H9 (cell line): Measurements from ENCODE around the gene ENO1. TPM values are rescaled to one million over a fixed set of nuclear protein-coding genes. Genes with fewer than 3 reads are reported as not detected.

Source experiments
- DNase-seq: peaks from one replicate; pipeline ENCODE4 v3.0.0-alpha.2; 2017
- H2AFZ ChIP-seq: one replicate; pipeline ENCODE4 v1.6.1; 2013; ENCODE audit warnings: mild to moderate bottlenecking, low read length, control low read depth, moderate library complexity
- H2AK5ac ChIP-seq: 2 replicates; pipeline ENCODE4 v1.6.1; 2013; ENCODE audit warnings: low read length, control low read depth, mixed read lengths; ENCODE audit not compliant: insufficient read length
- H2BK120ac ChIP-seq: one replicate; pipeline ENCODE4 v1.6.1; 2013; ENCODE audit warnings: low read depth, mild to moderate bottlenecking, low read length, control low read depth, inconsistent platforms; ENCODE audit not compliant: poor library complexity, severe bottlenecking
- H2BK12ac ChIP-seq: 2 replicates; pipeline ENCODE4 v1.6.1; 2013; ENCODE audit warnings: low read length, control low read depth, mixed read lengths, low read depth; ENCODE audit not compliant: insufficient read length
- H2BK15ac ChIP-seq: 2 replicates; pipeline ENCODE4 v1.6.1; 2013; ENCODE audit warnings: low read depth, low read length, control low read depth
- H2BK20ac ChIP-seq: one replicate; pipeline ENCODE4 v1.6.1; 2013; ENCODE audit warnings: low read depth, mild to moderate bottlenecking, low read length, control low read depth, inconsistent platforms; ENCODE audit not compliant: poor library complexity, severe bottlenecking
- H2BK5ac ChIP-seq: 2 replicates; pipeline ENCODE4 v1.6.1; 2013; ENCODE audit warnings: low read length, control low read depth, mixed read lengths; ENCODE audit not compliant: insufficient read length
- H3K14ac ChIP-seq: 2 replicates; pipeline ENCODE4 v1.6.1; 2013; ENCODE audit warnings: low read length, control low read depth; ENCODE audit not compliant: insufficient read depth
- H3K18ac ChIP-seq: 2 replicates; pipeline ENCODE4 v1.6.1; 2013; ENCODE audit warnings: low read depth, mild to moderate bottlenecking, mixed read lengths, low read length, control low read depth; ENCODE audit not compliant: insufficient read length
- H3K23ac ChIP-seq: 2 replicates; pipeline ENCODE4 v1.6.1; 2013; ENCODE audit warnings: low read length, control low read depth, mixed read lengths, low read depth; ENCODE audit not compliant: insufficient read length
- H3K23me2 ChIP-seq: 2 replicates; pipeline ENCODE4 v1.6.1; 2013; ENCODE audit warnings: low read depth, mild to moderate bottlenecking, mixed read lengths, low read length, control low read depth; ENCODE audit not compliant: insufficient read length, poor library complexity, severe bottlenecking
- H3K27ac ChIP-seq: 2 replicates; pipeline ENCODE4 v1.5.1; 2013; ENCODE audit warnings: low read length, control low read depth, mixed read lengths, low read depth; ENCODE audit not compliant: insufficient read length
- H3K27me3 ChIP-seq: 2 replicates; pipeline ENCODE4 v1.6.1; 2013; ENCODE audit warnings: low read length, control low read depth, inconsistent platforms; ENCODE audit not compliant: insufficient read depth
- H3K4ac ChIP-seq: 2 replicates; pipeline ENCODE4 v1.6.1; 2013; ENCODE audit warnings: low read depth, mild to moderate bottlenecking, control low read depth, inconsistent platforms, low read length, moderate library complexity
- H3K4me1 ChIP-seq: 2 replicates; pipeline ENCODE4 v1.6.1; 2013; ENCODE audit warnings: low read length, control low read depth, inconsistent platforms; ENCODE audit not compliant: insufficient read depth
- H3K4me2 ChIP-seq: 2 replicates; pipeline ENCODE4 v1.6.1; 2013; ENCODE audit warnings: low read length, control low read depth, mixed read lengths; ENCODE audit not compliant: insufficient read length, insufficient read depth
- H3K56ac ChIP-seq: 2 replicates; pipeline ENCODE4 v1.6.1; 2013; ENCODE audit warnings: low read depth, mild to moderate bottlenecking, mixed read lengths, low read length, control low read depth; ENCODE audit not compliant: insufficient read length
- H3K79me1 ChIP-seq: 2 replicates; pipeline ENCODE4 v1.6.1; 2013; ENCODE audit warnings: low read depth, mild to moderate bottlenecking, moderate library complexity, low read length, control low read depth, inconsistent platforms; ENCODE audit not compliant: insufficient read depth, poor library complexity, severe bottlenecking
- H3K79me2 ChIP-seq: 2 replicates; pipeline ENCODE4 v1.6.1; 2013; ENCODE audit warnings: low read length, control low read depth, inconsistent platforms; ENCODE audit not compliant: insufficient read depth
- H3K9ac ChIP-seq: 2 replicates; pipeline ENCODE4 v1.6.1; 2013; ENCODE audit warnings: low read length, control low read depth, mixed read lengths; ENCODE audit not compliant: insufficient read length; ENCODE audit errors: extremely low read depth
- H3K9me3 ChIP-seq: one replicate; pipeline ENCODE4 v1.6.1; 2013; ENCODE audit warnings: low read depth, low read length, inconsistent platforms; ENCODE audit not compliant: control insufficient read depth
- H3T11ph ChIP-seq: one replicate; pipeline ENCODE4 v1.6.1; 2013; ENCODE audit warnings: mild to moderate bottlenecking, low read length, control low read depth, inconsistent platforms
- H4K20me1 ChIP-seq: one replicate; pipeline ENCODE4 v1.6.1; 2013; ENCODE audit not compliant: control insufficient read depth, insufficient read length, insufficient read depth
- H4K5ac ChIP-seq: 2 replicates; pipeline ENCODE4 v1.6.1; 2013; ENCODE audit warnings: low read depth, mild to moderate bottlenecking, mixed read lengths, low read length, control low read depth; ENCODE audit not compliant: insufficient read length
- H4K8ac ChIP-seq: replicated peaks from 2 replicates; pipeline ENCODE4 v1.6.1; 2013; ENCODE audit warnings: low read length, control low read depth, mixed read lengths, low read depth; ENCODE audit not compliant: insufficient read length
- H4K91ac ChIP-seq: 2 replicates; pipeline ENCODE4 v1.6.1; 2013; ENCODE audit warnings: low read depth, mild to moderate bottlenecking, moderate library complexity, mixed read lengths, low read length, control low read depth; ENCODE audit not compliant: insufficient read length
- H3K27ac Mint-ChIP-seq, 3 experiments: 2 replicates in 2 of 3; 3 replicates in 1 of 3; pipeline ENCODE4 v1.8.0; 2020 to 2021; ENCODE audit warnings: mixed read lengths in 3 of 3, mild to moderate bottlenecking in 1 of 3, moderate library complexity in 1 of 3
- H3K27me3 Mint-ChIP-seq: 2 replicates; pipeline ENCODE4 v1.8.0; 2021; ENCODE audit warnings: low read depth, mild to moderate bottlenecking, moderate library complexity, mixed read lengths
- H3K36me3 Mint-ChIP-seq, 3 experiments: 2 replicates in 2 of 3; 3 replicates in 1 of 3; pipeline ENCODE4 v1.8.0; 2020 to 2021; ENCODE audit warnings: low read depth in 3 of 3, mixed read lengths in 3 of 3; ENCODE audit not compliant: insufficient read depth in 1 of 3
- H3K4me1 Mint-ChIP-seq, 2 experiments: 2 replicates each; pipeline ENCODE4 v1.8.0; 2020; ENCODE audit warnings: mixed read lengths in 2 of 2
- H3K4me3 Mint-ChIP-seq, 2 experiments: 2 replicates in 1 of 2; 3 replicates in 1 of 2; pipeline ENCODE4 v1.8.0; 2020 to 2021; ENCODE audit warnings: mild to moderate bottlenecking in 2 of 2, mixed read lengths in 2 of 2, moderate library complexity in 1 of 2
- H3K9me3 Mint-ChIP-seq, 2 experiments: 2 replicates in 1 of 2; 3 replicates in 1 of 2; pipeline ENCODE4 v1.8.0; 2020; ENCODE audit warnings: mild to moderate bottlenecking in 2 of 2, mixed read lengths in 2 of 2, moderate library complexity in 1 of 2
- CTCF ChIP-seq: fragments of 200-600 bp; sonication (generic); conservative IDR thresholded peaks from 3 replicates; pipeline ENCODE4 v1.8.0; 2021; ENCODE audit warnings: antibody characterized with exemption, mild to moderate bottlenecking
- WGBS: extraction: QIAGEN DNeasy Blood & Tissue Kit; methylation state at CpG from one replicate; pipeline ENCODE4 v1.1.7; 2013; ENCODE audit warnings: missing lambda C conversion rate, low lambda C conversion rate, mixed read lengths; ENCODE audit not compliant: insufficient read length; ENCODE audit errors: extremely low coverage; 5-methylcytosine and 5-hydroxymethylcytosine counted together
- total RNA-seq: library from RNA; stranded (reverse); gene quantifications from 2 replicates; pipeline ENCODE4 v1.2.1, GENCODE V29; 2021

ENO1 gene
- total RNA-seq, 1 experiment from 2014 or later, result 1,781 TPM

- Histone ChIP-seq H3T11ph (no peak overlapping the region), H3K23me2 (no peaks in the 10 kb centered on the region), H3K27ac (no peak overlapping the region), H2BK120ac (no peak overlapping the region), H3K9ac (no peak overlapping the region), H3K79me2 (no peaks in the 10 kb centered on the region), H3K4me2 (no peak overlapping the region), H2BK5ac (no peak overlapping the region), H2BK15ac (no peak overlapping the region), H4K8ac (no peak overlapping the region), H3K79me1 (no peaks in the 10 kb centered on the region), H4K5ac (no peak overlapping the region), H2AK5ac (no peak overlapping the region), H3K14ac (no peak overlapping the region), H3K9me3 (no peaks in the 10 kb centered on the region), H3K27me3 (no peaks in the 10 kb centered on the region), H3K18ac (no peak overlapping the region), H2BK20ac (no peak overlapping the region), H3K23ac (no peak overlapping the region), H3K4ac (no peak overlapping the region), H2BK12ac (no peak overlapping the region), H4K20me1 (no peaks in the 10 kb centered on the region), H2AFZ (no peak overlapping the region), H3K56ac (no peak overlapping the region), H4K91ac (no peak overlapping the region), H3K4me1 (no peaks in the 10 kb centered on the region)
- H3K27ac Mint-ChIP-seq, result no peak overlapping the region
- no peaks in the 10 kb centered on the region for H3K36me3 Mint-ChIP-seq
- H3K9me3 Mint-ChIP-seq, result no peaks in the 10 kb centered on the region
- no CpG with 5 or more reads among the region's 3 CpGs for WGBS
- DNase-seq, result no peak
- H3K4me3 Mint-ChIP-seq, result no peak overlapping the region
- TF ChIP-seq CTCF, result no peak
- peaks cover under 1 to 8% of the 10 kb centered on the region in 2 experiments; a peak in 2 of 4 replicates for H3K4me1 Mint-ChIP-seq
- H3K27me3 Mint-ChIP-seq, result peaks cover 1% of the 10 kb centered on the region
These were observed 12.9 kb upstream of the ENO1 start for GRCh38 chr1:8891401-8891800.
